Gastrocnemius medialis (tissue), 4 donors: ENCODE results near the gene SLC35C1.

Experiments used
- POLR2A ChIP-seq, 2 donors: fragments of 450-650 bp; IDR thresholded peaks; one replicate each; pipeline ENCODE4 v1.6.1; 2017; ENCODE audit warnings: antibody characterized with exemption in 2 of 2, mild to moderate bottlenecking in 2 of 2, moderate library complexity in 2 of 2
- TF ChIP-seq, protein P1 (sequence below), 5 experiments: fragments of 450-650 bp in 3 of 5; fragments of 200-600 bp in 2 of 5; sonication (generic) in 2 of 5; IDR thresholded peaks in 4 of 5; conservative IDR thresholded peaks in 1 of 5; 1 replicate in 4 of 5; 2 replicates in 1 of 5; pipeline ENCODE4 v1.5.1; 2016 to 2019; ENCODE audit warnings: antibody characterized with exemption in 5 of 5, mild to moderate bottlenecking in 3 of 5, moderate library complexity in 3 of 5

DNA sequence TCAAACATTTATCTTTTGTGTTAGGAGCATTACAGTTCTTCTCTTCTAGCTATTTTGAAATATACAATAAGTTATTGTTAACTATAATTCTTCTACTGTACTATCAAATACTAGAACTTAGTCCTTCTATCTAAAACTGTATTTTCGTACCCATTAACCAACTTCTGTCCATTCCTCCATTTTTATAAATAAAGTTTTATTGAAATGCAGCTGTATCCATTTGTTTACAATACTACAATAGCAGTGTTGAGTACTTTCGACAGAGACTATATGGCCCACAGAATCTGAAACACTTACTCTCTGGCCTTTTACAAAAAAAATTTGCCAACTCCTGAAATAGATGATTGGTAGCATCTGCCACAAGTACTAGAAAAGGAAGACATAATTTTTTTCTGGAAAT, 4.7 kb upstream of the SLC35C1 start:
- TF ChIP-seq, protein P1, sequence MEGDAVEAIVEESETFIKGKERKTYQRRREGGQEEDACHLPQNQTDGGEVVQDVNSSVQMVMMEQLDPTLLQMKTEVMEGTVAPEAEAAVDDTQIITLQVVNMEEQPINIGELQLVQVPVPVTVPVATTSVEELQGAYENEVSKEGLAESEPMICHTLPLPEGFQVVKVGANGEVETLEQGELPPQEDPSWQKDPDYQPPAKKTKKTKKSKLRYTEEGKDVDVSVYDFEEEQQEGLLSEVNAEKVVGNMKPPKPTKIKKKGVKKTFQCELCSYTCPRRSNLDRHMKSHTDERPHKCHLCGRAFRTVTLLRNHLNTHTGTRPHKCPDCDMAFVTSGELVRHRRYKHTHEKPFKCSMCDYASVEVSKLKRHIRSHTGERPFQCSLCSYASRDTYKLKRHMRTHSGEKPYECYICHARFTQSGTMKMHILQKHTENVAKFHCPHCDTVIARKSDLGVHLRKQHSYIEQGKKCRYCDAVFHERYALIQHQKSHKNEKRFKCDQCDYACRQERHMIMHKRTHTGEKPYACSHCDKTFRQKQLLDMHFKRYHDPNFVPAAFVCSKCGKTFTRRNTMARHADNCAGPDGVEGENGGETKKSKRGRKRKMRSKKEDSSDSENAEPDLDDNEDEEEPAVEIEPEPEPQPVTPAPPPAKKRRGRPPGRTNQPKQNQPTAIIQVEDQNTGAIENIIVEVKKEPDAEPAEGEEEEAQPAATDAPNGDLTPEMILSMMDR (IDR thresholded peaks at IDR 0.05 in 4 of 5, conservative IDR thresholded peaks at IDR 0.05 in 1 of 5) = no peak
- TF ChIP-seq POLR2A (IDR thresholded peaks at IDR 0.05) = no peak
